ENCODE data around the gene PPT2.

PPT2 gene

GRCh38 chr6:32152769-32153563, 975 bp upstream of the PPT2 start:
- DNase-seq = no peak

DNA sequence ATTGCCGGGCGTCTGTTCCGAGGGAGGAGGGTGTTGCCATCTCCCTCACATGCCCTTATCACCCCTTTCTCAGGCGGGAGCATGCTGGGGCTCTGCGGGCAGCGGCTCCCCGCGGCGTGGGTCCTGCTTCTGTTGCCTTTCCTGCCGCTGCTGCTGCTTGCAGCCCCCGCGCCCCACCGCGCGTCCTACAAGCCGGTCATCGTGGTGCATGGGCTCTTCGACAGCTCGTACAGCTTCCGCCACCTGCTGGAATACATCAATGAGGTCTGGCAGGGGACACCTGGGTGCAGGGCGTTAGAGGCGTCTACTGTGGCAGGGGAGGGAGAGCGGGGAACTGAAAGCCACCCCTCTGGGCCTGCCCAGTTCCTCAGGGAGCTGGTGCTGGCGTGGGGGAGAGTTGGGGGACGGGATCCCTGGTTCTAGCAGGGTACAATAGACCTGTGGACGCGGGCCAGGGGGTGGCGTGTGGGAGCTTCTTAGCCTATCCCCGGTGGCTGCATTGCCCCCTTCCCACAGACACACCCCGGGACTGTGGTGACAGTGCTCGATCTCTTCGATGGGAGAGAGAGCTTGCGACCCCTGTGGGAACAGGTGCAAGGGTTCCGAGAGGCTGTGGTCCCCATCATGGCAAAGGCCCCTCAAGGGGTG, 697 bp downstream of the PPT2 start:
- peak; percentile 79 for DNase-seq

GRCh38 chr6:32156891-32157290, 3.0 kb downstream of the PPT2 start:
- no peak for DNase-seq

- DNase-seq = no peak
Measured at GRCh38 chr6:32158052-32158451, 4.1 kb downstream of the PPT2 start.

DNA sequence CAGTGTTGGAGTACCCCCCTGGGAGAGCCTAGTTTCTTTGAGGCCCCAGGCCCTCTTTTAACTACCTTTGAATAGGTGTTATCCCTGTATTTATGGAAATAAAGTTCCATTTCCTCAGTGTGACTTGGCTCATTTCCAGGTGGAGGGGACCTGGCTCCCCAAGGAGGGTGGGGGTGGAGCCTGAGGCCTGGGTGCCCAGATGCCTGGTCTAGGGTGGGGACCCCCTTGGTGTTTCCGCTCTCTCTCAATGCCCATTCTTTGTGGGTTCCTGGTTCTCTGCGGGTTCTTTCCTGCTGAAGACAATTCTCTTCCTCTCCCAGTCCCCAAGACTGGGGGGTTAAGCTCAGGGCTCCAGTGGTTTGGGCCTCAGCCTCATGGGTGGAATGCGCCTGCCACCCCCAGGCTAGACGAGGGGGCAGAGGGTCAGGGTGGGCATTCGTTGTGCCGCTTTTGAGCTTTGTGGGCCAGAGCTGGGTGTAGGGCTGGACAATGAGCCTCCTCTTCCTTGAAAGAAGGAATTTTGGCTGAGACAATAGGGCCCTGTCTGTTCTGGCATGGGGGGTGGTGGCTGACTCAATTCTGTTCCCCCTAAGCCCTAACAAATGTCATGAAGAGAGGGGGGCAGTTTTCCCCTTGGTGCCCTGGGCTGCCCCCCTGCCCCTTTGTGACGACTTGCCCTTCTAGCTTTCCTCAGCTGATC, 9.8 kb downstream of the PPT2 start:
- no peak for DNase-seq

GRCh38 chr6:32164295-32164694, 10.4 kb downstream of the PPT2 start, which contains the start of gene EGFL8:
Gene EGFL8 (plus strand): TSS chr6:32164595. CDS start chr6:32166166, 1,571 bp downstream.
- no peak for DNase-seq

GRCh38 chr6:32166411-32167061, 12.6 kb downstream of the PPT2 start:
- DNase-seq = no peak

- no peak for DNase-seq
Measured at GRCh38 chr6:32167154-32167760, 13.3 kb downstream of the PPT2 start.

DNA sequence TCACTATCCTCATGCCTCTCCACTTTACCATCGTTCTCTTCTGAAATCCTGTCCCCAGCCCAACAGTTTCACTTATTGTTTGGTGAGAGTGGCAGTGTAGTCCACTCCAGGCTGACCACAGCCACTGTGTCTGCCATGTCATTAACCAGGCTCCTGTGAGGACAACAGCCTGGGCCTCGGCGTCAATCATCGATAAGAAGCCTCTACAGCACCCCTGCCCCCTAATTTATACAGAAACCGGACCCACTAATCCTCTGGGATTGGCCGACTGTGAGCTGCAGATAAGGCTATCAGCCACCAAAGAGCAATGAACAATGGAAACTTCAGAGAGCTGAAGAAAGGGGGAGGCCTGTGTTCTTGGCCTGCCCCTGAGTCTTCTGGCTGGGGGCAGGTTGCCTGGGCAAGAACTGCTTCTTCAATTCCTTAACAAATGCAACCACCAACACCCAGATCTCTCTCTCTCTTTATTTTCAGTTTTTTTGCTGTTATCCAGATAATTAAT, 13.9 kb downstream of the PPT2 start:
- no peak for DNase-seq

DNA sequence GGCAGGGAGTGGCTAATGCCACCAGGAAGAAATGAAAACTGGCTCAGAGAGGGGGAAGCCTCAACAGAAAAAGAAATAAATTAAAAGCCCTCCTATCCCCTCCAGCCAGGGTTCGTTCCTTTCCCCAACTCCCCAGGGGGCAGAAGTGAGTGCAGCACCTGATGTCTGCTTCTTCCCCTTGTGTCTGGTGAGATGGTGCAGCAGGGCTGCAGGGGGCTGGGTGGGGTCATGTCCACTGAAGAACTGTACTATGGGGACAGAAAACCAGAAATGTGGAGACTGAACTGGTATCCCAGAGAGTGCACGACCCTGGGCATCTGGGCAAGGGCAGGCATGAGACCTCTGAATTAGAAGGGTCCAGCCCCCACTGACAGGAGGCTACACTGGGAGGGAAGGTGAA, 14.4 kb downstream of the PPT2 start:
- no peak for DNase-seq

DNA sequence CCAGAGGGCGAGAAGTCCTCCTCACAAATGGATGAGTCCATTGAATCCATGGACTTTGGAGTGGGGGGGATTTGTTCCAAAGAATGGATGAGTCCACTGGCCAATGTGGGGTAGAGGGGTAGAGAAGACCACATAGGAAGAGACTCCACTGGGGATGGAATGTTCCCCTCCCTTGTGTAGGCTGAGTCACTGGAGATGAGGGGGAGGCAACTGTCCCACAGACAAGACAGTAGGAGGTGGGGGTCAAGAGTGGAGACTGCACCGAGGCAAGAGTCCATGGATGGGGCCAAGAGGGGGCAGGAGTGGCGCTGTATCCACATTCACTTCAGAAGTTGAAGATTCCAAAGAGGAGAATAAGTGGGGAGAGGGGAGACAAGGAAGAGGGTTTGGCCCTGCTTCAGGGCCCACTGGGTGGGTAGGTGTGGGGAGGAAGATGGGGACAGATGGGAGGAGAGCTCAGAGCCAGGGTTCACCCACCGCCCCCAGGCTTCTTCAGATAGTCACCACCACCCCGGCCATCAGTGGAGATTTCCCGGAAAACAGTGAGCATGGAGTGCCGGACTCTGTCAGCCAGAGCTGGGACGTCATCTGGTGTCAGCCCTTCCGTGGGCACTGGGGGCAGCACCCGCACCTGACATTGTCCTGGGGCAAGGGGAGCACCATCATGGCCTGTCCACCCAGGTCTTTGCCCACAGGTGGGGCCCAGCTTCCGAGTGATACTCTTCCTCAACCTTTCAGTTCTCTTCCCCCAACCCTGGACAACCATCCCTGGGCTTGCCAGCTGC, 15.1 kb downstream of the PPT2 start:
- DNase-seq = no peak

DNA sequence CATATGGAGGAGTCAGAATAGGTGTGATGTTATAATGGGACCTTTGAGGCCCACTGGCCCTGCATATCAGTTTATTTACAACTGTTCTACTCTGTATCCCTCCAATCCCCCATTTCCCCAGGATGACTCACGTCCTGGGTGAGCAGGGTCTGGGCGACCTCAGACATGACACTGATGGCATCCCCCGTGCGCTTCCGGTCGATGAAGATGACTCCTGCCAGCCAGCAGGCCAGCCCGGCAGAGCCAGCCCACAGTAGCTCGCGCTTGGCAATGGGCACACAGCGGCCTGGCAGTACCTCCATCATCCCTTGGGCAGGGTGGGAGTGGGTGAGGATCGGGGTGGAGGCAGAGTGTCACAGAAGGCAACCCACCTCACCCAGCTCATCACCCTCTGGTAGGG, 16.4 kb downstream of the PPT2 start:
- no peak for DNase-seq

- no peak for DNase-seq
Measured at GRCh38 chr6:32171234-32171633, 17.3 kb downstream of the PPT2 start.

DNA sequence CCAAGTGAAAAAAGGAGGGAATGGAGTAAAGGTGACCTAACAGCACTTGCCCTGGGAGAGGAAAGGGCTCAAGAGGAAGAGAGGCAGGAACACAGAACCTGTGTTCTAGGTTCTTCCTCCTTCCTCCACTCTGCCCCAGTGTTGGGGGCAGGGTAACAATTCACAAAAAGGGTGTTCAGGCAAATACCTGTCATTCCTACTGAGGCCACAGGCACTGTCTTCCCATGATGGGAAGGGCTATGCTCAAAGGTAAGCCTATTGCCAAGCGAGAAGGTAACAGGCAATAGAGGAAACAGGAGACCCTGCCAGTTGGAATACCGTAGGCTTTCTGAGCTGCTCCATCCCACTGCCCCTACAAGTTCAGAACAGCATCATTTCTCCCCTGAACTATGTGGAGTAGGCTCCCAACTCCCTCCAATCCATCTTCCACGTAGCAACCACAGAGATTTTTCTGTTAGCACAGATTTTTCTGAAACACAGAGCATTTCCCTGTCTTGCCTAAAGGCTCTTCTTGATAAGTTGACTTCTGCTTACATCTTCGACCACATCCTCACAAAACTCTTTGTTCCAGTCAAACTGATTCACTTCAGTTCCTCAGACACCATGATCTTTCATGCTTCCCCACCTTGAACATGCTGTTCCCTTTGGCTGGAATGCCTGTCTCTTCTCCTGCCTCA, 19.2 kb downstream of the PPT2 start:
- DNase-seq = no peak

DNA sequence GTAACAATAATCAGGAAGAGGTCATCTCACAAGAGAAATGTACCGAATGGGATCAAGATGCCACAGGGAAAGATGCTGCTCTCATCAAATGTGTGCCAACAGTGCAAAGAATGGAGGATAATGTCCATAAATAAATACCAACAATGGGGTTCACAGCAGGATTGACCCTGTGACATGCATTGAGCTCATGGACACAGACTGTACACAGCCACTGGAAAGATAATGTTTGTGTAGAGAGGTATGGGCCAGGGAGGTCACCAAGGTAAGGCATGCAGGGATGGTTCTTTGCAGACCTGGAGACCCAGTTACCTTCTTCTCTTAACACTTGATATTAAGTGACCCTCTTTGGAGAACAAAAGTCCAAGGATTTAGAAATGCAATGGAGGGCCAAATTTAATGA, 20.5 kb downstream of the PPT2 start:
- no peak for DNase-seq

- no peak for DNase-seq
Measured at GRCh38 chr6:32175322-32175710, 21.4 kb downstream of the PPT2 start.

DNA sequence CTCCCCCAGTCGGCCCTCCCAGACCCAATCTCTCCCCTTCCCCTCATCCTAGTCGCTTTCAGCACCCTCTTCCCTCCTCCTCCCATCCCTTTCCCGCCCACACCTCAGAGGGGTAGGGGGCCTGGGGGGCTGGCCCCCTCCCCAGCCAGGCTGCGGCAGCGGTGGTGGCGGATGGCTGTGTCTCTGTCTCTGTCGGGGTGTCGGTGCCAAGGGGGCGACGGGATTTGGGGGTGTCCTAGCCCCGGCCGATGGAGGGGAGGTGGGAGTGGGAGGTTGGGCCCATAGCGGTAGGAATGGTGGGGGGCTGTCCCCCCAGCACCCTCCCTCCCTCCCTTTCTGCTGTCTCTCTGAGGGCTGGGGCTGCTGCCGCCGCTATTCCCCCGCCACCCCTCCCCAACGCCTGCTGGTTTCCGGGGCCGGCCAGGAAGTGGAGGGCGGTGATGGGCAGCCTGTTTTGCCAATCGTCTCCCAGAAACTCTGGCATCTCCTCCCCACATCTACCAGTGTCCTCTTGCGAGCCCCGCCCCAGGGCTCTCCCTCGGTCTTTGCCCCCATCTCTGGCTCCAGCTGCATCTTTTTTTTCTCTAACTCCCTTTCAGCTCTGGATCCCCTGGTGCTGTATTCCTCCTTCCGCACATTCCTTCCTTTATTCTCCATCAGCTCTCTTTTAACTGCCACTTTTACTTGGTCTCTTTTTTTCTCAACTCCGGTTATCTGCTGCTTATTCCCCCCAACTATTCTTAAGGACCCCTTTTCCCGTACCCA, 22.0 kb downstream of the PPT2 start, which contains the start of gene AGPAT1:
TSS of gene AGPAT1 (minus strand) at position 374 of the 765 bp plus-strand sequence. CDS start 4,588 bp downstream, outside the sequence.
- DNase-seq = peak; percentile 98

DNA sequence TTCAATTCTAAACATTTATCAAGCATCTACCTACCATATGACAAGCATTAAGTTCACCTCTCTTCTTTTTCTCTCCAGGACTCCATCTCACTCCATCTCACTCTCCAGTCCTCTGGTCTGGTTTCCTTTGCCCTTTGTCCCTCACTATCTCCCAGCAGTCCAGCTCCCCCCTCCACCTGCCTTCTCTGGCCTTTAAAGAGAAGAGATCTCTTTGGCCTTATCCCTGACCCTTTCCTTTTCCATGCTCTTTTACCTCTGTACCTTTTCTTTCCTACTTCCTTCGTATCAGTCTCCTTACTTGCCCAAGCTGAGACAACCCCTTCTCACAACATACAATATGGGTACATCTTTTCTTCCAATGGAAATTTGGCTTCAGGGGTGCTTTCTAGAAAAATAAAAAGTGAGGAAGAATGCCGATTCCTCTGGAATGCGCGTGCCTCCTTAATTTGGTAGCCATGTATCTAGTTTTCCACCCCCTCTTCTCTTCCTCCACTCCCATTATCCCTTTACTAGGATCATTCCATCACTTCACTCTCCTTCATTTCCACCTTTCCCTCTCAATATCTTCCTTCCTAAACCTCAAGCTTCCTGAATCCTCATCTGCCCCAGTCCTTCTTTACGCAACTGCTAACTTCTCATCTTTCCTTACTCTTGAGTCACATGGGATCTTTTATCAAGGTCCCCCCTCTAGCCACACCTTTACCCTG, 22.7 kb downstream of the PPT2 start:
- no peak for DNase-seq

GRCh38 chr6:32177183-32177787, 23.3 kb downstream of the PPT2 start:
- DNase-seq = peak; percentile 75
